HuH-7.5 (cell line): Measurements from ENCODE around the gene CELF5.

Experiments
- DNase-seq: peaks from one replicate; pipeline ENCODE4 v3.0.0; 2011; ENCODE audit warnings: low spot score

Gene CELF5

GRCh38 chr19:3224346-3225168 lies at the start of gene CELF5:
Gene CELF5, plus strand, starts transcription at chr19:3224661. Its CDS starts 79 bp downstream, at chr19:3224740.
- peak; percentile 86 for DNase-seq

DNA sequence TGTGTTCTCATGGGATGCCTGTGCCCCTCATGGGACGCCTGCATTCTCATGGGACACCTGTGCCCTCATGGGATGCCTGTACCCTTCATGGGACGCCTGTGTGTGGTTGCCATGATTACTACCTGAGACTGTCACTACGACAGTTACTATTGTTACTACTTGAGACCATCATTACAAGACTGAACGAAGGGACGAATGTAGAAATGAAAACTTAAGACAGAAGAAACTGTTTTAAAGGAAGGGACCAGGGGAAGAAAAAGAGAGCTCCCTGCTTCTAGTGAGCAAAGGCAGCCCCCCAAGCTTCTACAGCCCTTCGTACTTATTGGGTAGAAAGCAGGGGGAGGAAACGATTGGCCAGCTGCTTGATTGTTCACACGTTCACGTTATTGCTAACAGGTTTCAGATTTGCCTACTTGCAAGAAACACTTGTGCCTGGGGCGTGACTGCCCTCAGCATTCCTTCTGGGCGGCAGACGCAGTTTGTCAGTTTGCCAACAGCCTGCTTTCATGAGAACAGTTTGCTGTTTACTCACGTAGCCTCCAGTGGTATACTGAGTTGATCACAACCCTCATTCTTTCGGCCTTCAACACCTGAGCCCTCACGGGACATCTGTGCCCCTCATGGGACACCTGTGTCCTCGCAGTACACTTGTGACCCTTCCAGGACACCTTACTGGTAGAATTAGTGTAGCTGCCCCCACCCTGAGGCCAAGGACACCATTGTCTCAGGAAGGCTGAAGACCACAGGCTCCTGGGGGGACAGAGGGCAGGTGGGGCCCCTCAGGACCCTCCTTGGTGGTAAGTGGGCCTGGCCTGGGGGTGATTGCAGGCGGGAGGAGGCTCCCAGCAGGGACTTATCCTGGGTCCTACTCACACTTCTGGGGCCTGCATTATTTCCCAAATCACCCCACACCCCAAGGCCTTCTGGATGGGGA lies 48.4 kb upstream of the CELF5 start:
- DNase-seq = no peak

- DNase-seq = no peak
Measured at GRCh38 chr19:3176715-3177501, 47.6 kb upstream of the CELF5 start.

GRCh38 chr19:3178377-3178972 lies 46.0 kb upstream of the CELF5 start, which contains the start of gene S1PR4:
Gene S1PR4, plus strand, starts transcription at chr19:3178769. Its CDS starts 24 bp downstream, at chr19:3178793.
- no peak for DNase-seq

DNA sequence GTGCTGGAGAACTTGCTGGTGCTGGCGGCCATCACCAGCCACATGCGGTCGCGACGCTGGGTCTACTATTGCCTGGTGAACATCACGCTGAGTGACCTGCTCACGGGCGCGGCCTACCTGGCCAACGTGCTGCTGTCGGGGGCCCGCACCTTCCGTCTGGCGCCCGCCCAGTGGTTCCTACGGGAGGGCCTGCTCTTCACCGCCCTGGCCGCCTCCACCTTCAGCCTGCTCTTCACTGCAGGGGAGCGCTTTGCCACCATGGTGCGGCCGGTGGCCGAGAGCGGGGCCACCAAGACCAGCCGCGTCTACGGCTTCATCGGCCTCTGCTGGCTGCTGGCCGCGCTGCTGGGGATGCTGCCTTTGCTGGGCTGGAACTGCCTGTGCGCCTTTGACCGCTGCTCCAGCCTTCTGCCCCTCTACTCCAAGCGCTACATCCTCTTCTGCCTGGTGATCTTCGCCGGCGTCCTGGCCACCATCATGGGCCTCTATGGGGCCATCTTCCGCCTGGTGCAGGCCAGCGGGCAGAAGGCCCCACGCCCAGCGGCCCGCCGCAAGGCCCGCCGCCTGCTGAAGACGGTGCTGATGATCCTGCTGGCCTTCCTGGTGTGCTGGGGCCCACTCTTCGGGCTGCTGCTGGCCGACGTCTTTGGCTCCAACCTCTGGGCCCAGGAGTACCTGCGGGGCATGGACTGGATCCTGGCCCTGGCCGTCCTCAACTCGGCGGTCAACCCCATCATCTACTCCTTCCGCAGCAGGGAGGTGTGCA lies 45.3 kb upstream of the CELF5 start:
- DNase-seq = no peak

- no peak for DNase-seq
Measured at GRCh38 chr19:3179739-3180293, 44.6 kb upstream of the CELF5 start.

- DNase-seq = no peak
Measured at GRCh38 chr19:3183721-3184641, 40.5 kb upstream of the CELF5 start.

DNA sequence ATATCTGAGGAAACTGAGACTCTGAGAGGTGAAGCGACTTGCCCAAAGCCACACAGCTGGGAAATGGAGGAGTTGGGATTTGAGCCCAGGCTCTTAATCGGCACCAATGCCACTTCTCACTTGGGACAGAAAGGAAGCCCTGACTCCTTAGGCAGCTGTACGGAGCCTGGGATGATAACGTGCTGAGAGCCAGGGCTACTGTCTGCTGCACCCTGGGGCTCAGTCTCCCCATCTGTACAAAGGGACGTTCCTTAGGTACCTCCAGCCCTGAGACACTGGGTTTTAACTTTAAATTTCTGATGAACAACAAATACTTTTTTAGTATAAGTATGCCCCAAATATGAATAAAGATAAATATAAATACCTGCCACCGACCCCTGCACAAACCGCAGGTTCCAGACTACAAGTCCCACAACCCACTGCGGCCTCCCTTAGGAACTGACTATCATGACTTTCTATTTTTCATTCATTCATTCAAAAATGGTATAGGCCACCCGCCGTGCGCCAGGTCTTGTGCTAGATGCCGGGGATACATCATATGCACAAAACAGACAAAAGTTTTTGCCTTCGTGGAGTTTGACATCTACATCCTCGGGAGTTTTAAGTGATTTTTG lies 39.5 kb upstream of the CELF5 start:
- peak; percentile 82 for DNase-seq

DNA sequence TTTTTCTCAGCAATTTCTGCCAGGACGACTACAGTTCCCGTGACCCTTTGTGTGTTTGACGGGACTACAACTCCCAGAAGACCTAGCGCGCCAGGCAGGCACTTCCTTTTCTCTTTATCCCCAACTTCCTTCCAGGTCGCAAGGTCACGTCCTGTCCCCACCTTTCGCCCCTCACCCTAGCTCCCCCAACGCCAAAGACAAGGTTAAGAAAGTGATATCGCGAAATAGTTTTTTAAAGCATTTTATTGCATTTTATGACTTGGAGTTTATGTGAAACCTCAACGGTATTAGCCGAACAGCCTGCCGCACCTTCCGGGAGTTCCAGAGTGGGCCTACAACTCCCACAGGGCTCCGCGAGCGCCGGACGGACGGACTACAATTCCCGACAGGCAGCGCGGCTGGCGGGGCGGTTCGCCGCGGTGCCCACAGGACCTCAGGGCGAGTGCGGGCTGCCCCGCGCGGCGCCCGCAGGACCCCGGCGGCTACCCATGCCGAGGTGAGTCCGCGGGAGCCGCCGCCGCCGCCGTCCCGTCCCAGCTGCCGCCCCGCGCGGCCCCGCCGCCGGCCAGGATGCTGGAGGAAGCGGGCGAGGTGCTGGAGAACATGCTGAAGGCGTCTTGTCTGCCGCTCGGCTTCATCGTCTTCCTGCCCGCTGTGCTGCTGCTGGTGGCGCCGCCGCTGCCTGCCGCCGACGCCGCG lies 38.9 kb upstream of the CELF5 start, which contains the start of gene NCLN:
NCLN (plus strand) TSS at position 470 of the 699 bp plus-strand sequence; CDS start at position 571, 101 bp downstream.
- DNase-seq = peak; percentile 90

- DNase-seq = no peak
Measured at GRCh38 chr19:3186160-3186688, 38.2 kb upstream of the CELF5 start.

DNA sequence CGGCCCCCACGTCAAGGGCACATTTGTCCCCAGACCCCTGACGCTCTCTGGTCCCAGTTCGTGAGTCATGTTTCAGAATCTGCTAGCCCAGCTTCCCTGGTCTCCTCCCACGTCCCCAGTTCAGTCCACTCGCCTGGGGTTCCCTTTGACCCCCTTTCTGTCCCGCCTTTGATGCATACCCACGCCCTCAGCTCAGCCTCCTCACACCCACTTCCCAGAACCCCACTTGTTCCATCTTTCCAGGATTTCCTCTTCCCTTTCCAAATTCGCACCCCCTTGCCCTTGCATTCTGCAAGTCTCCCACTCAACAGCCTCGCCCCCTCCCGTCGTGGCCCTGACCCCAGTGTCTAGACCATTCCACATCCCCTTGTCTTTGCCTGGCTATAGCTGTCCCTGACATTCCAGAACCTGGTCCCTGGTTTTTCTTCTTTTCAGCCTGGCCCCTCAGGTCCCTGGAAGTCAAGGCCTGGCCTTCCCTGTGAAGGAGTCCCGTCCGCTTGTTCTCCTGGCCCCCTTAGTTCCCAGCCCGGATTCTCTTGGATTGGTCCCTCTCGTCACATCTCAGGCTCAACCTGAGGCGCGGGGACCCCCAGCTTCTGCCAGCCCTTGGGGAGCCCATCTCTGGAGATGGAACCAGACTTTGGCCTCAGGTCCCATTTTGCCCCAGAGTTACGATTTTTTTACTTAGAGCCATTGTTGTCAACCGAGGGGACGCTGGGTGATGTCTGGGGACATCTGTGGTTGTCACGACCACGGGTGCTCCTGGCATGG lies 37.4 kb upstream of the CELF5 start:
- DNase-seq = no peak

GRCh38 chr19:3187662-3188511 lies 36.6 kb upstream of the CELF5 start:
- DNase-seq = no peak

- no peak for DNase-seq
Measured at GRCh38 chr19:3188627-3189596, 35.5 kb upstream of the CELF5 start.

DNA sequence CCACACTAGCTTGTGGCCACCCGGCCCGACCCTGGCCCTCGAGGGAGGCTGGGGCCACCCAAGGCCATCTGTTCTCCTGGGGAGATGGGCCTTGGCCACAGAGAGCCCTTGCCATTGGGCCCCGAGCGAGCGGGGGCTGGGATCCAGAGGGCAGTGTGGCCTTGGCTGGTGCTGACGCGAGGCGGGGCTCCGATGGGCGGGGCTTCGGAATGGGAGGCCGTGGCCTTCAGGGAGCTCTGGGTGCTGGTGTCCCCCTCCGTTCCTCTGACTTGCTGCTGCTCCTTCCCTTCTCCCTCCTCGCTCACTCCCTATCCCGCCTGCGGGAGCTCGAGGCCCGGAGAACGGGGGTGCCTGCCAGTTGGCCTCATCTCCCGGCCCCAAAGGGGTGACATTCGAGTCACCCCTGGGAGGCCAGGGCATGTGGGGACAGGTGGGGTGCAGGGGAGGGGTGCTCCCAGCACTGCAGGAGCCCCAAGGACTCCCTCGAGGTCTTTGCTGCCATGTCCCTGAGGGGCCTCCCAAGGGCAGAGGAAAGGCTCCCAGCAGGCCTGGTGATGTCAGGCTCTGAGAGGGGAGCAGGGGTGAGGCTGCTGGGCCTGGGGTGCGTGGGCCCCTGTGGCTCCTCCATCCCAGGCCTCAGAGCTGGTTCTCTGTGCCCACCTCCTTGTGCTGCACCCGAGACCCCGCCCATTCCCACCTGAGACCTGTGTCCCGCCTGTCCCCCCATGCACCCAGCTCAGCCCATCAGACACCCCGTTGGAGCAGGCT lies 34.6 kb upstream of the CELF5 start:
- DNase-seq = no peak
